GM19099 (cell line): ENCODE measurements around the gene AHI1.

Source experiments
- POLR2A ChIP-seq: IDR thresholded peaks from 3 replicates; pipeline ENCODE4 v1.6.1; 2011; ENCODE audit warnings: low read depth; ENCODE audit not compliant: insufficient read length; ENCODE audit errors: extremely low read depth

AHI1 gene

GRCh38 chr6:135353113-135353512 lies 144.4 kb downstream of the AHI1 start:
- TF ChIP-seq POLR2A = no peak

- TF ChIP-seq POLR2A = no peak
These were observed 145.9 kb downstream of the AHI1 start for GRCh38 chr6:135351635-135352034.

GRCh38 chr6:135347887-135348286 lies 149.7 kb downstream of the AHI1 start:
- no peak for TF ChIP-seq POLR2A

GRCh38 chr6:135346747-135347146 lies 150.8 kb downstream of the AHI1 start:
- TF ChIP-seq POLR2A = no peak

- no peak for TF ChIP-seq POLR2A
These were observed 153.0 kb downstream of the AHI1 start for GRCh38 chr6:135344526-135344925.

GRCh38 chr6:135334169-135334568 lies 163.4 kb downstream of the AHI1 start:
- TF ChIP-seq POLR2A = no peak

- no peak for TF ChIP-seq POLR2A
These were observed 166.5 kb downstream of the AHI1 start for GRCh38 chr6:135331002-135331401.

GRCh38 chr6:135329851-135330803 lies 167.4 kb downstream of the AHI1 start:
- no peak for TF ChIP-seq POLR2A

GRCh38 chr6:135328136-135328535 lies 169.4 kb downstream of the AHI1 start:
- no peak for TF ChIP-seq POLR2A

GRCh38 chr6:135325624-135326424 lies 171.7 kb downstream of the AHI1 start:
- TF ChIP-seq POLR2A = no peak

- TF ChIP-seq POLR2A = no peak
These were observed 173.0 kb downstream of the AHI1 start for GRCh38 chr6:135324531-135324930.

GRCh38 chr6:135323979-135324378 lies 173.6 kb downstream of the AHI1 start:
- TF ChIP-seq POLR2A = no peak

GRCh38 chr6:135323202-135323668 lies 174.3 kb downstream of the AHI1 start:
- no peak for TF ChIP-seq POLR2A

- TF ChIP-seq POLR2A = no peak
These were observed 174.9 kb downstream of the AHI1 start for GRCh38 chr6:135322427-135323201.
